ENCODE data around the gene CEP78. TPM values are rescaled to one million over a fixed set of nuclear protein-coding genes. Genes with fewer than 3 reads are reported as not detected.
"Not testable (repeated sequence)": the region's sequence is repeated elsewhere in the genome, so short reads cannot be mapped to it uniquely, and the experiment has no call there.

The CEP78 gene
- total RNA-seq, 1 donor, result 24.1 TPM

- H3K4me3 ChIP-seq (ENCODE audit: low read depth, low read length), result no peak overlapping the region
- no peak for DNase-seq (ENCODE audit: low read depth)
- TF ChIP-seq CTCF (IDR thresholded peaks at IDR 0.05; ENCODE audit: insufficient read depth, low read length), result no peak
Observed at GRCh38 chr9:78196258-78196657, 39.6 kb upstream of the CEP78 start.

- H3K4me3 ChIP-seq (ENCODE audit: low read depth, low read length); DNase-seq (ENCODE audit: low read depth): not testable (repeated sequence)
Observed at GRCh38 chr9:78201158-78201777, 34.6 kb upstream of the CEP78 start.

GRCh38 chr9:78207319-78207718 is 28.6 kb upstream of the CEP78 start:
- no peak overlapping the region for H3K4me3 ChIP-seq (ENCODE audit: low read depth, low read length)
- DNase-seq (ENCODE audit: low read depth), result no peak
- TF ChIP-seq CTCF (IDR thresholded peaks at IDR 0.05; ENCODE audit: insufficient read depth, low read length), result no peak

DNA sequence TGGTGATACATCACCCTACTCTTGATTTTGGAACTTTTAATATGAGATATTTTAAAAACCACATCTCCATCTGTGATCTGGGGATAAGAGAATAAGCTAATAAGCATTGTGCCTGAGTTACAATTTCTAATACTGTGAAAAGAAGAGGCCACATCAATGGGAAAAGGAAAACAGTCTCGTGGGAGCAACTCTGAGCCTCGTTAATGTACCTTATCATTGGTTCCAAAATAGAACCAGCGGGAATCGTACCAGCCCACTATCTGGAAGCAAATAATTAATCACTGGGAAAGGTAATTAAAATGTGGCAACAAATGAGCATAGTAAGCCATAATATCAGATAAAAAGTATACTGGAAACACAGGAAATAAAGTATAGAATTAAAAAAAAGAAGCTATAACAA is 28.0 kb upstream of the CEP78 start:
- no peak for TF ChIP-seq CTCF (IDR thresholded peaks at IDR 0.05; ENCODE audit: insufficient read depth, low read length)
- no peak for DNase-seq (ENCODE audit: low read depth)
- no peak overlapping the region for H3K4me3 ChIP-seq (ENCODE audit: low read depth, low read length)

- no peak overlapping the region for H3K4me3 ChIP-seq (ENCODE audit: low read depth, low read length)
- TF ChIP-seq CTCF (IDR thresholded peaks at IDR 0.05; ENCODE audit: insufficient read depth, low read length), result no peak
- no peak for DNase-seq (ENCODE audit: low read depth)
Observed at GRCh38 chr9:78209127-78209526, 26.7 kb upstream of the CEP78 start.

GRCh38 chr9:78210841-78211301 is 25.0 kb upstream of the CEP78 start:
- DNase-seq (ENCODE audit: low read depth), result no peak
- no peak overlapping the region for H3K4me3 ChIP-seq (ENCODE audit: low read depth, low read length)
- TF ChIP-seq CTCF (IDR thresholded peaks at IDR 0.05; ENCODE audit: insufficient read depth, low read length), result no peak

DNA sequence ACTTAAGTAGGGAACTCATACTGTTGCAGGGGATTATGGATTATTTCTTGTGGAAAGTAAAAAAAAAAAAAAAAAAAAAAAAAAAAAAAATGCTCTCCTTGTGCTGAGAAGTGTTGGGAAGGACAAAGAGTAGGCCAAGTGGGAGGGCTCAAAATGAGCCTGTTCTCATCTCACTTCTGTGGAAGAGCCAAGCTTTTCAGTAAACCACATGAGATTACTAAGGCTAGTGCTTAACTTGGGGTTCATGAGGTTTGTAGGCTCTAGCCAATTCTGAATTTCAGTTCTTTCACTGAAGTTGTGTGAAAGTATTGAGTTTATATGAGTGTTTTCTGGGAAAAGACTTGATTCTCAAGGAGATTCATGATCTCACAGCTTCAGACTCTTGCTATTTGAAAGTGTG is 23.0 kb upstream of the CEP78 start:
- no peak for DNase-seq (ENCODE audit: low read depth)
- no peak overlapping the region for H3K4me3 ChIP-seq (ENCODE audit: low read depth, low read length)
- no peak for TF ChIP-seq CTCF (IDR thresholded peaks at IDR 0.05; ENCODE audit: insufficient read depth, low read length)
